ENCODE results near the gene TRABD2B.

- TF ChIP-seq POLR2AphosphoS5 (IDR thresholded peaks at IDR 0.05; ENCODE audit: low read depth) (no peak), ZNF462 (CRISPR knock-in tag; IDR thresholded peaks at IDR 0.05) (no peak), REST (IDR thresholded peaks at IDR 0.05; ENCODE audit: unreplicated experiment) (no peak), EZH2phosphoT487 (IDR thresholded peaks at IDR 0.05; ENCODE audit: unreplicated experiment) (no peak), CTCF (conservative IDR thresholded peaks at IDR 0.05; ENCODE audit: low read depth in 2 of 2) (no peak), NANOG (IDR thresholded peaks at IDR 0.05; ENCODE audit: borderline replicate concordance) (no peak), EZH2 (IDR thresholded peaks at IDR 0.05; ENCODE audit: low read depth, unreplicated experiment) (no peak), CREB1 (CRISPR knock-in tag; IDR thresholded peaks at IDR 0.05; ENCODE audit: low read depth) (no peak)
Observed at GRCh38 chr1:48006264-48006663, 9.1 kb upstream of the TRABD2B start.
